Osteoblast (primary cell): Measurements from ENCODE around the gene NME9. TPM values are rescaled to one million over a fixed set of nuclear protein-coding genes. Genes with fewer than 3 reads are reported as not detected.

Source experiments
- DNase-seq: peaks from one replicate; pipeline ENCODE4 v3.0.0; 2011; ENCODE audit warnings: low spot score, mixed read lengths; ENCODE audit not compliant: insufficient read length; ENCODE audit errors: missing footprints
- H2AFZ ChIP-seq: 2 replicates; pipeline ENCODE4 v1.6.0; 2011; ENCODE audit warnings: mild to moderate bottlenecking, low read length
- H3K27ac ChIP-seq: 2 replicates; pipeline ENCODE4 v1.5.1; 2011; ENCODE audit warnings: mild to moderate bottlenecking, low read depth, low read length, moderate library complexity
- H3K27me3 ChIP-seq: 2 replicates; pipeline ENCODE4 v1.6.0; 2012; ENCODE audit warnings: mild to moderate bottlenecking, control low read depth, inconsistent platforms, low read length, moderate library complexity; ENCODE audit not compliant: insufficient read depth
- H3K36me3 ChIP-seq: 2 replicates; pipeline ENCODE4 v1.5.1; 2011; ENCODE audit warnings: mild to moderate bottlenecking, low read length, control low read depth, moderate library complexity; ENCODE audit not compliant: insufficient read depth
- H3K4me1 ChIP-seq: 2 replicates; pipeline ENCODE4 v1.5.1; 2011; ENCODE audit warnings: mild to moderate bottlenecking, low read length, control low read depth, moderate library complexity; ENCODE audit not compliant: insufficient read depth
- H3K4me2 ChIP-seq: 2 replicates; pipeline ENCODE4 v1.6.0; 2011; ENCODE audit warnings: mild to moderate bottlenecking, low read length; ENCODE audit not compliant: insufficient read depth
- H3K4me3 ChIP-seq: fragments of 200-600 bp; sonication (generic); 3 replicates; pipeline ENCODE4 v1.5.1; 2012; ENCODE audit warnings: mild to moderate bottlenecking, low read length, inconsistent platforms; ENCODE audit not compliant: insufficient read depth
- H3K79me2 ChIP-seq: 2 replicates; pipeline ENCODE4 v1.6.0; 2012; ENCODE audit warnings: mild to moderate bottlenecking, low read length, control low read depth, inconsistent platforms; ENCODE audit not compliant: insufficient read depth
- H3K9me3 ChIP-seq: 2 replicates; pipeline ENCODE4 v1.5.1; 2011; ENCODE audit warnings: low read depth, low read length, control low read depth
- H4K20me1 ChIP-seq: 2 replicates; pipeline ENCODE4 v1.6.0; 2012; ENCODE audit warnings: mild to moderate bottlenecking, low read length, control low read depth; ENCODE audit not compliant: insufficient read depth
- total RNA-seq: library from RNA; depleted of rRNA; stranded (reverse); fragments of >200 nt; gene quantifications from 2 replicates; pipeline ENCODE4 v1.2.3, GENCODE V29; 2012
- TF ChIP-seq, protein P1 (sequence below): IDR thresholded peaks from 2 replicates; pipeline ENCODE4 v1.5.1; 2011; ENCODE audit warnings: mild to moderate bottlenecking, low read depth, low read length, moderate library complexity; ENCODE audit errors: extremely low read depth

The NME9 gene
- total RNA-seq, 1 donor = not detected

DNA sequence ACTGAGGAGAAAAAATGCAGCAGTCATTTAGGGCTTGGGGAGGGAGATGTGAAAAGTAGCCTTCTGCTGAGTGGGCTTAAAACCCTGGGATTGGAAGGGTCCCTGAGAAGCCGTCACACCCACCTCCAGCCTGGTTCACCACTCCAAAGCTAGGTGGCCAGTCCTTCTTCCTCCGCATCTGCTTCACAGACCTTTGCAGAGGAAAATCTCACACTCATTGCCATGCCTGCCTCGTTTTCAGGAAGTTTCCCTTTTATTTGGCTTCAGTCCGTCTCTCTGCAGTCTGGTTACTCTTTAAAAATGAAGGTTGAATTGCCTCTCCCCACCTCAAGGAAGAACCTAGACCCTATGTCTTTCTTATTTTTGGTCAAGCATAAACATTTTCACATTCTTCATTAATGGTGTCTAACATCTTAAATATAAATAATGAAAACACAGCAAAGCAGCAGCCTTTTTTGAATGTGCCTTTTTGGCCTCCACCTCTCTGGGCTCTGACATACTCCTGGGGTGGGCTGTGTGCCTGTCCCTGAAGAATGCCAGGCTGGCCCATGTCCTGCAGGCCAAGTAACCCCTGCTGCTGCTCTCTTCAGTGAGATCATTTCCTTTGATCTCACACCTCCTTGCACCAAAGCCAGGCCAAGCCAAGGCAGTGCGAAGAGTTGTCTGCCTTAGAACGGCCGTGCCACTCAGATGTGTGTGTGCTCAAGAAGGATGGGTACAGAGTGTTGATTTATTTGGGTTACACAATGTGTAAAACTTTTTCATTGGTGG, 29.7 kb upstream of the NME9 start:
- Histone ChIP-seq H3K27ac (no peak overlapping the region), H3K36me3 (peaks cover 2% of the 10 kb centered on the region), H3K4me2 (no peak overlapping the region), H3K79me2 (peaks cover 26% of the 10 kb centered on the region), H3K4me1 (no peaks in the 10 kb centered on the region), H3K4me3 (no peak overlapping the region), H4K20me1 (peaks cover 49% of the 10 kb centered on the region), H3K27me3 (no peaks in the 10 kb centered on the region), H2AFZ (no peak overlapping the region), H3K9me3 (no peaks in the 10 kb centered on the region)
- no peak for DNase-seq
- TF ChIP-seq, protein P1, sequence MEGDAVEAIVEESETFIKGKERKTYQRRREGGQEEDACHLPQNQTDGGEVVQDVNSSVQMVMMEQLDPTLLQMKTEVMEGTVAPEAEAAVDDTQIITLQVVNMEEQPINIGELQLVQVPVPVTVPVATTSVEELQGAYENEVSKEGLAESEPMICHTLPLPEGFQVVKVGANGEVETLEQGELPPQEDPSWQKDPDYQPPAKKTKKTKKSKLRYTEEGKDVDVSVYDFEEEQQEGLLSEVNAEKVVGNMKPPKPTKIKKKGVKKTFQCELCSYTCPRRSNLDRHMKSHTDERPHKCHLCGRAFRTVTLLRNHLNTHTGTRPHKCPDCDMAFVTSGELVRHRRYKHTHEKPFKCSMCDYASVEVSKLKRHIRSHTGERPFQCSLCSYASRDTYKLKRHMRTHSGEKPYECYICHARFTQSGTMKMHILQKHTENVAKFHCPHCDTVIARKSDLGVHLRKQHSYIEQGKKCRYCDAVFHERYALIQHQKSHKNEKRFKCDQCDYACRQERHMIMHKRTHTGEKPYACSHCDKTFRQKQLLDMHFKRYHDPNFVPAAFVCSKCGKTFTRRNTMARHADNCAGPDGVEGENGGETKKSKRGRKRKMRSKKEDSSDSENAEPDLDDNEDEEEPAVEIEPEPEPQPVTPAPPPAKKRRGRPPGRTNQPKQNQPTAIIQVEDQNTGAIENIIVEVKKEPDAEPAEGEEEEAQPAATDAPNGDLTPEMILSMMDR = no peak

DNA sequence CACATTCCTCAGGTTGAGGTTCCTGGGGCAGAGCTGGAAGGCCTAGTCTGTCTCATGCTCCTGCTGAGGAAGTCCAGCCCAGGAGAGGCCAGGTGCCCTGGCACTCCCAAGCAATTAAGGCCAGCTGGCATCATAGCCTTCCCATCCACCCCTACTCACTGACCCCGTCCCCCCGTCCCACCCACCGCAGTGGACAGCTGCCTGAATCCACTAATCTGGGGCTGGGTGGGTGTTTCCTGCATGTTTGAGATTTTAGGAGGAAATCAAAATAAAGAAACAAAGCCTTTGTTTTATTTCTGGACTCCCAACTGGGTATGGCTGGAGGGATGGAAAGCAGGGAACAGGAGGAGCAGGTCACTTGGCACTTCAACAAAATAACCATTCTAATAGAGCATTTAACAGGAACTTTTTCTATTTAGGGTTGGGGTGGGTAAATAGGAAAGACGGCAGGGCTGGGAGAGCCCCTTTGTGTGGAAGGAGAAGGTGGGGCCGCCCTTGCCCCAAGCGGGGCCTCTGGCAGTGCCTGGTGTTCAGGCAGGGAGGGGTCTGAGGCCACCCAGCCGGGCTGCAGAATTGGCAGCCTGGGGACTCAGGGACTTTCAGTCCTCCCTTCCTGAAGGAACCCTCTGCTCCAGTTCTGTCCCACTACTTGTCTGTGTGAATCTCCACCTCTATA, 27.2 kb upstream of the NME9 start:
- H3K27ac ChIP-seq = no peak overlapping the region
- no peak overlapping the region for H2AFZ ChIP-seq
- no peak for DNase-seq
- no peaks in the 10 kb centered on the region for H3K4me1 ChIP-seq
- no peaks in the 10 kb centered on the region for H3K9me3 ChIP-seq
- peaks cover 47% of the 10 kb centered on the region for H4K20me1 ChIP-seq
- H3K79me2 ChIP-seq = peaks cover 37% of the 10 kb centered on the region
- TF ChIP-seq, protein P1 = no peak
- H3K27me3 ChIP-seq = no peaks in the 10 kb centered on the region
- no peak overlapping the region for H3K4me2 ChIP-seq
- peaks cover 2% of the 10 kb centered on the region for H3K36me3 ChIP-seq
- H3K4me3 ChIP-seq = no peak overlapping the region

DNA sequence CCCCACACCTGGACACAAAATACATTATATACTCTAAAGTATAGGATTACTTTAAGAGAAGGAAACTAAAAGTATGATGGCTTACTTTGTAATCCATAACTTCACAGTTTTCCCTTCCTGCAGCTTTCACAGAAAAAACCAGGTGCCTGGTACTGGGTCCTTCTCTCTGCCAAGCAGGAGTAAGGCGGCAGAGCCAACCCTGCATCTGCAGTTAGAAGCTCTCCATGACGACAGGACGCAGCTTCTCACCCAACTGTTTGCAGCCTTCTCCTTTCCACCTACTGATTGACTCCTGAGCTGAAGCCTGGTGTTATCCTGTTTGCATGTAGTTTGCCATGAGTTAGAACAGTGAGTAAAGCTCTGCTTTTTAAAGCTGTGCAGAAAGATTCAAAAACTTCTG, 25.4 kb upstream of the NME9 start:
- H3K4me3 ChIP-seq = no peak overlapping the region
- no peak overlapping the region for H3K4me2 ChIP-seq
- no peak overlapping the region for H2AFZ ChIP-seq
- peaks cover 37% of the 10 kb centered on the region for H3K79me2 ChIP-seq
- peaks cover 2% of the 10 kb centered on the region for H3K36me3 ChIP-seq
- H3K27ac ChIP-seq = no peak overlapping the region
- TF ChIP-seq, protein P1 = no peak
- H3K27me3 ChIP-seq = no peaks in the 10 kb centered on the region
- H3K9me3 ChIP-seq = no peaks in the 10 kb centered on the region
- H3K4me1 ChIP-seq = peaks cover 10% of the 10 kb centered on the region
- DNase-seq = no peak
- H4K20me1 ChIP-seq = peaks cover 46% of the 10 kb centered on the region

DNA sequence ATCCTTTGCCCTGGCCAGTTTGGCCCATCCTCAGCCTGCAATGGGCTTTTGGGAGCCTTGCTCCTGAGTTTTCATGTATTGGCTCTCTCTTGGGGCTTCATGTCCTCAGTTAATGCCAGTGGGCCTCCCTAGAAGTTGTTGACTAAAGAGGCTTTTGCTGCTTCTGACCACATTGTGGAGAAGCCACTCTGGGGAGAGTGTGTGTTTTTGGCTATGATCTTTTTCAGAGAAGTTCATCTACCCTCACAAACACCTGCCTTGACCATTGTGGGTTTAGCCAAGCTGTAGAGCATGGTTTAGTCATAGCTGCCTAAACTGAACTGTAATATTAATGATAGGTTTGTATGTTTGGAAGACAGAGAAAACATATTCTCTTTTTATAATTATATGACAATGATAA, 24.7 kb upstream of the NME9 start:
- Histone ChIP-seq H3K4me1 (peaks cover 17% of the 10 kb centered on the region), H3K27ac (no peak overlapping the region), H3K27me3 (no peaks in the 10 kb centered on the region), H3K4me2 (no peak overlapping the region), H3K36me3 (peaks cover 2% of the 10 kb centered on the region), H3K4me3 (no peak overlapping the region), H2AFZ (no peak overlapping the region), H3K9me3 (no peaks in the 10 kb centered on the region), H4K20me1 (peaks cover 39% of the 10 kb centered on the region), H3K79me2 (peaks cover 40% of the 10 kb centered on the region)
- DNase-seq = no peak
- TF ChIP-seq, protein P1 = no peak
